GM23338 (cell line): ENCODE measurements around the gene MBOAT1.

Experiments used
- CREB1 ChIP-seq: fragments of 250-450 bp; sonication (Bioruptor Pico); IDR thresholded peaks from 2 replicates; pipeline ENCODE4 v1.5.0; 2020; ENCODE audit warnings: low read depth, mild to moderate bottlenecking, moderate library complexity
- CTCF ChIP-seq, 2 experiments: fragments of 200-600 bp in 1 of 2; sonication (generic) in 1 of 2; conservative IDR thresholded peaks; 2 replicates each; pipeline versions ENCODE4 v1.5.1 to v1.6.1; 2016 to 2017; ENCODE audit warnings: antibody characterized with exemption in 2 of 2, low read depth in 2 of 2, mild to moderate bottlenecking in 2 of 2, moderate library complexity in 1 of 2
- ETS1 ChIP-seq: IDR thresholded peaks from 2 replicates; pipeline ENCODE4 v1.6.1; 2016; ENCODE audit warnings: antibody characterized with exemption
- EZH2 ChIP-seq: fragments of 200-600 bp; sonication (generic); IDR thresholded peaks from one replicate; pipeline ENCODE4 v1.8.0; 2017; ENCODE audit warnings: antibody characterized with exemption, mild to moderate bottlenecking, low read depth; ENCODE audit not compliant: unreplicated experiment
- EZH2phosphoT487 ChIP-seq: fragments of 200-600 bp; sonication (generic); IDR thresholded peaks from one replicate; pipeline ENCODE4 v1.8.1; 2018; ENCODE audit warnings: antibody characterized with exemption; ENCODE audit not compliant: unreplicated experiment
- JUNB ChIP-seq: IDR thresholded peaks from one replicate; pipeline ENCODE4 v1.6.1; 2016; ENCODE audit warnings: antibody characterized with exemption; ENCODE audit not compliant: unreplicated experiment
- POLR2AphosphoS5 ChIP-seq: IDR thresholded peaks from 2 replicates; pipeline ENCODE4 v1.6.1; 2016; ENCODE audit warnings: antibody characterized with exemption, low read depth
- REST ChIP-seq: IDR thresholded peaks from one replicate; pipeline ENCODE4 v1.6.1; 2018; ENCODE audit warnings: antibody characterized with exemption; ENCODE audit not compliant: unreplicated experiment
- STAT1 ChIP-seq: IDR thresholded peaks from one replicate; pipeline ENCODE4 v1.6.1; 2016; ENCODE audit warnings: antibody characterized with exemption; ENCODE audit not compliant: unreplicated experiment
- ZNF114 ChIP-seq: fragments of 250-450 bp; sonication (Bioruptor Pico); IDR thresholded peaks from 2 replicates; pipeline ENCODE4 v1.5.0; 2020; ENCODE audit warnings: mild to moderate bottlenecking, moderate library complexity
- ZNF331 ChIP-seq: fragments of 250-450 bp; sonication (Bioruptor Pico); IDR thresholded peaks from 2 replicates; pipeline ENCODE4 v1.5.0; 2020; ENCODE audit warnings: low read depth, mild to moderate bottlenecking, moderate library complexity

- no peak for TF ChIP-seq EZH2
- no peak for TF ChIP-seq POLR2AphosphoS5
- TF ChIP-seq CTCF (conservative IDR thresholded peaks at IDR 0.05; ENCODE audit: low read depth in 2 of 2) = no peak
- TF ChIP-seq JUNB = no peak
- no peak for TF ChIP-seq EZH2phosphoT487
- TF ChIP-seq REST = no peak
- no peak for TF ChIP-seq CREB1 (CRISPR knock-in tag)
- no peak for TF ChIP-seq ZNF331 (CRISPR knock-in tag)
- no peak for TF ChIP-seq STAT1
- no peak for TF ChIP-seq ZNF114 (CRISPR knock-in tag)
- TF ChIP-seq ETS1 = no peak
These were observed 5.6 kb upstream of the MBOAT1 start for GRCh38 chr6:20217891-20218290.
